GM10248 (cell line): ENCODE data around the gene JOSD2.

Source experiments
- CTCF ChIA-PET: fragments of 300-600 bp; sonication (Branson Sonifier 250); formaldehyde crosslinking; extraction: SDS; loops from one replicate; lab custom pipeline; 2021; ENCODE audit warnings: antibody characterized with exemption; lab: Yijun Ruan, JAX
- POLR2A ChIA-PET: fragments of 350-650 bp; sonication (Branson Sonifier 250); formaldehyde crosslinking; extraction: SDS; loops from one replicate; lab custom pipeline; 2020; ENCODE audit warnings: antibody characterized with exemption; lab: Yijun Ruan, JAX
- DNase-seq: peaks from one replicate; pipeline ENCODE4 v3.0.0; 2012; ENCODE audit errors: extremely low spot score
- CTCF ChIP-seq: IDR thresholded peaks from 2 replicates; pipeline ENCODE4 v1.5.1; 2012; ENCODE audit warnings: mild to moderate bottlenecking, low read depth; ENCODE audit errors: extremely low read depth, missing control alignments, control extremely low read depth

The JOSD2 gene

DNA sequence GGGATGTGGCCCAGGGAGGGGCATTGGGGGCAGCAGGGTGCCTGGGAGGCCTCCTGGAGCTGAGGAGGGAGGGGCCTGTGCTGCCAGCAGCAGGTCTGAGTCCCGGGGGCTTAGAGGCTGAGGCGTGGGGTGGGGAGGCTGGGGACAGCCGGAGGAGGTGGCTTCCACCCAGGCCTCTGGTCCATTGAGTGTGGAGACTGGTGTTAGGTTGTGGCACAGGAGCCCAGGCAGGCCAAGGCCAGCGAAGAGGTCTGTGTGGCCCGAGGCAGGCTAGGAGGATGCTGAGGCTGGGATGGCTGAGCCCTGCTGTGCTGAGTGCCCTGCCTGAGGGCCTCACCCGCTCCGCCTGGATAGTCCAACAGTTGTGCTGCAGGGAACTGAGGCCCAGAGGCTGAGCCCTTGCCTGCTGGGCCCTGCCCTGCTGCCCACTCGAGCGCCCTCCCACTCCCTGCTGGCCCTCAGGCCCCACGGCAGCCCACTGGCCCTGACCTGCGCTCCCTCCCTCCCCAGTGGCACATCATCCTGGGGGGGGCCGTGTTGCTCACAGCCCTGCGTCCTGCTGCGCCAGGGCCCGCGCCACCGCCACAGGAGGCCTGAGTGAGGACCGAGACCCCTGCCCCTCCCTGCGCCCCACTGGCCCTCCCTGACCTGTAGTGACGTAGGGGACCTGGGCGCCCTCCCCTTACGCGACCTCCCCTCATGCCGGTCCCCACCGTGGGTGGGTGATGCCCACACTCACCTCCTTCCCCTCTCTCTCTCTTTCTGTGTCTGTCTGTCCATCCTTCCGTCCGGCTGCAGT is 29.4 kb downstream of the JOSD2 start:
- ChIA-PET CTCF (no interaction called here), POLR2A (no interaction called here)
- no peak for DNase-seq
- no peak for TF ChIP-seq CTCF

GRCh38 chr19:50480281-50481111 is 30.5 kb downstream of the JOSD2 start:
- DNase-seq, result no peak
- ChIA-PET POLR2A (no interaction called here), CTCF (interaction anchor here (2.3 kb wide), 1 partner anchor 111 kb away, joined by 8 read pairs; no protein-coding TSS in a partner anchor)
- no peak for TF ChIP-seq CTCF

DNA sequence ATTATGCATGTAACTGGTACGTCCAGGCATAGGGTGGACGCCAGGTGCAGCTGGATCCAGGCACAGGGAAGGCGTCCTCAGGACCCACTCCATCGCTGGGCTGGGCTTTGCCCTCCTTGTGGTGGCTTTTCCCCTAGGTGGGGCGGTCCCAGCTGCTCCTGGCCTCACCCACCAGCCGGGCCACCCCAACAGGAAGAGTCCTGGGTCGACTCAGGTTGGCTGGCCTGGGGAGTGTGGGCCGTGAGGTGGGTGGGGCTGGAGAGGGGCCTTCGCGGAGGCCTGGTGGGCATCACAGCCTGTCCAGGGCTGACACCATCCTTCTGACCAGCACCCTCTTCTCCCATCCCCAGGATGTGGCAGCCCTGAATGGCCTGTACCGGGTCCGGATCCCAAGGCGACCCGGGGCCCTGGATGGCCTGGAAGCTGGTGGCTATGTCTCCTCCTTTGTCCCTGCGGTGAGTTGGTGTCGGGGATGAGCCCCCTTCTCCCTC is 31.2 kb downstream of the JOSD2 start:
- ChIA-PET POLR2A (interaction anchor here (0.6 kb wide), 1 partner anchor 15 kb away, joined by 3 read pairs; no protein-coding TSS in a partner anchor), CTCF (interaction anchor here (1.5 to 2.3 kb wide), 3 partner anchors 18 to 122 kb away, joined by 5 to 8 read pairs (median 7); no protein-coding TSS in a partner anchor)
- no peak for DNase-seq

GRCh38 chr19:50478901-50479715 is 31.9 kb downstream of the JOSD2 start:
- ChIA-PET CTCF (interaction anchor here (1.4 to 2.3 kb wide), 4 partner anchors 9 to 121 kb away, joined by 4 to 8 read pairs (median 6); no protein-coding TSS in a partner anchor), POLR2A (interaction anchor here (0.6 to 1.1 kb wide), 2 partner anchors 9 to 16 kb away, joined by 3 read pairs; no protein-coding TSS in a partner anchor)
- peak; percentile 20 for TF ChIP-seq CTCF
- DNase-seq, result no peak

More for the DNA sequence above, 31.2 kb downstream of the JOSD2 start:
- TF ChIP-seq CTCF, result no peak

- DNase-seq, result no peak
- CTCF ChIA-PET, result interaction anchor here (1.2 to 2.3 kb wide), 5 partner anchors 8 to 121 kb away, joined by 3 to 8 read pairs (median 5); no protein-coding TSS in a partner anchor
- no peak for TF ChIP-seq CTCF
- POLR2A ChIA-PET, result interaction anchor here (1.1 kb wide), 1 partner anchor 10 kb away, joined by 3 read pairs; no protein-coding TSS in a partner anchor
Observed at GRCh38 chr19:50477751-50478515, 33.1 kb downstream of the JOSD2 start.
